NCI-H345 treated with DMSO at 0.1 percent for 48 hours (cell line): ENCODE results near the gene NMNAT3.

Experiments
- DNase-seq: peaks from one replicate; lab custom pipeline; 2025; ENCODE audit not compliant: unreplicated experiment; lab: John Stamatoyannopoulos, UW

NMNAT3 gene

DNA sequence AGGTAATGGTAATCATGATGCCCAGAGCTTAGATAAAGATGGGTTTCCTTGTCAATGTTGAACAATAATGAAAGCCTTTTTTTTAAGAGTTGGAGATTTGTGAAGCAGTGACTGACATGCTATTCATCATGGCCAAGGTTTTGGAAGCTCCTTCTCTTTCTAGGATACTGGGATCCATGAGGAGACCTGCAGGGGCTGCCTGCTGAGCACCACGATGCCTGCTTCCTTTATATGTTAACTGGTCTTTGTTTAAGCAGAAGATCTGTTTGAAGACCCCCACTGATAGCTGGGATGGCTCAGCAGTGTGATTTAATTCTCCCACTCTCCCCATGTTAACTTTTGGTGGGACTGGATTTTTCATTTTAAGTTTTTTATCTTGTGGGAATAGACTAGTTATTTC lies 154.1 kb downstream of the NMNAT3 start:
- DNase-seq = no peak

- no peak for DNase-seq
Measured at GRCh38 chr3:139523166-139523565, 154.6 kb downstream of the NMNAT3 start.

- no peak for DNase-seq
Measured at GRCh38 chr3:139522421-139522820, 155.4 kb downstream of the NMNAT3 start.

- DNase-seq = no peak
Measured at GRCh38 chr3:139521816-139522215, 156.0 kb downstream of the NMNAT3 start.

- DNase-seq = no peak
Measured at GRCh38 chr3:139521144-139521543, 156.6 kb downstream of the NMNAT3 start.

DNA sequence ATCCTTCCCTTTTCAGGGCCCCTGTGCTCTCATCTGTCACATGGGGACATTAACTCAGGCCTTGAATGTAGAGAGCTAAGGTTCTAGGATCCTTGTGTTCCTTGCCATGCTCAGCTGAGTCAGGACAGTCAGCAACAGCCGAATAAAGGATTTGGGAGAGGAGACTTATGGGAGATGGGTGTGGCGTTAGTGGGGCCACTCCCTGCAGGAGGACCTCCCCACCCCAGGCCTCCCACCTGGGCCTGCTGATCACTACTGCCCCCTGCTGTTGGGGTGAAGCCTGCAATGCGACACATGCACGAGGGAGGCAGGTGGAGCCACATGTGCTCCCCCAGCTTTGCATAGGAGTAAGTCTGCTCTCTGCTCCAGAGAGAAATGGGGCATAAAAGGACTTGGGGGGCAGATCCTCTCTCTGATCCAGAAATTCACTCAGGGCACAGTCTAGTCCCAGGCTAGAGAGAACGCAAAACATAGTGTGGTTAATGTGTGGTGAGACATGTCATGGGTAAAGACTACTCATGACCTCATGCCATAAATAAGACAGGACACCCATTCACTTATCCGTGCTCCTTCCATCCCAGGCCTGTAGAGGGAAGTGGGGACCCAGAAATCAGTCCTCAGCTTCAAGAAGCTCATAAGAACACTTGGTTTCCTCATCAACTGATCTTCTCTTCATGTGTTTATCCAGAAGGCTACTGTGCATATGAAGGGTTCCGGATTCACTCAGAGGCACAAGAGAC lies 157.6 kb downstream of the NMNAT3 start:
- DNase-seq = no peak

DNA sequence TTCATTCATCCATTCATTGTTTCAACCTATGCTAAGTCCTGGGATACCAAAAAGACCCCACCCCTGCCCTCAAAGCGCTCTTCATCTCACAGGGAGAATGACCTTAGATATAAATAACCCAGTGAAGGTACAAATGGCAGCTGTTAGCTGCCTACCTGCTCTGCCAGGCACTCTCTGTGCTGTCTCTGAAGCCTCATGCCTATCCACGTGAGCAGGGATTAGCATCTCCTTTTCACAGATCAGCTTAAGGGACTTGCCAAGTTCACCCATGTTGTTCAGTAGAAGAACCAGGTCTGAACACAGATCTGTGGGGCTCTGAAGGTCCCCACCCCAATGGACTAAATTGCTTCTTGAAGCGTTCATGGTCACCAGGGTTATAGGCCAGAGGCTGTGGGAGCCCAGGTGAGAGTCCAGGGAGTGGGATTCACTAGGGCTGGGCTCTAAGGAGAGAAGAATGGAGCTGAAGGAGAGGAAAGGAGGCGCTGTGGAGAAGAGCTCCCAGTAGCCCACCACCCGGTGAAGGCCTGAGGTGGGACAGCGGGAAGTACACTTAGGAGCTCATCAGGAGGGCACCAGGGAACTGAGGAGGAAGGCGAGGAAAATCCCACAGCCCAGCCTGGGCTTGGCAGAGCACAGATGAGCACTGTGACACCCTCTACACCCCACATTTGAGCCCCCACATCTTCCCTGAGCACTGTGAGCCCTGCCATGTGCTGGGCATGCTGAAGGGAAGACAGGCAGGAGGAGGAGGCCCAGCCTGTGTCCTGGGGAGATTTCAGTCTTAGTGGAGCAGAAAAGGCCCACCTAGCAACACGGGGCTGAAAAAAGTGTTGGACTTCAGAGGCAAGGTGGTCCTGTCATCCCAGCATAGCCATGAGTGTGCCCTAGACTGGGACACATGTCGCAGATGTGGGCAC lies 158.6 kb downstream of the NMNAT3 start:
- no peak for DNase-seq

GRCh38 chr3:139518306-139518705 lies 159.5 kb downstream of the NMNAT3 start:
- DNase-seq = no peak

DNA sequence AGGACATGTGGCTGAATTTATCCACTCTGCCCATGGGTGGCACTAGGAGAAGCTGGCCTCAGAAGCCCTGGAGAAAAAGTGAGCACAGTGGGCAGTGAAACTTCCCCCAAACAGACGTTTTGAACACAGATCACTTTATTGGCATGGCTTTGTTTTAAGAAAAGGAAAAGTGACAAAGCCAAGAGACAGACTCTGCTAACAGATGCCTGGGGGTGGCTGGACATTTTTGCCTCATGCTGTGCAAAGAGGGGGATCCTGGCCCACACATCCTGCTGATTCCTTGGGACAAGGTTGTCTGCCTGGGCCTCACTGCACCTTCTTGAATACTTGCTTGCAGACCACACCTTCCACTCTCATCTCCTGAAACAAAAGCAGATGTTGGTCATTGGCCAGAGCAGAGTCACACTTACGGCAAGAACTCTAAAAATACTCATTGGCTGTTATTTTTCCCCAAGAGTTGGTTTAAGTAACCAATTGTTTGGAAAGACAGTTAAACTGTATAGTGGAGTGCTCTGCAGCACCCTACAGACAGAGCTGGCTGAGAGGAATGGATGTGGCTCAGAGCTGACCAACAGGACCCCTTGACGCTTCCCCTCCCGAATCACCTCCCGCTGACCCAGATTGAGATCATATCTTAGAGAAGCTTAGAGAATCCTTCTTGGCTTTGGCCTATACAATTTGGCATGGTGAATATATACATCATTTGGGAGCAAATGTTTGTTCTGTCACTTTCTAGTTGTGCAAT lies 160.3 kb downstream of the NMNAT3 start:
- DNase-seq = no peak

- no peak for DNase-seq
Measured at GRCh38 chr3:139514741-139515140, 163.0 kb downstream of the NMNAT3 start.
